Measurements from ENCODE around the gene CHRND.

The CHRND gene

DNA sequence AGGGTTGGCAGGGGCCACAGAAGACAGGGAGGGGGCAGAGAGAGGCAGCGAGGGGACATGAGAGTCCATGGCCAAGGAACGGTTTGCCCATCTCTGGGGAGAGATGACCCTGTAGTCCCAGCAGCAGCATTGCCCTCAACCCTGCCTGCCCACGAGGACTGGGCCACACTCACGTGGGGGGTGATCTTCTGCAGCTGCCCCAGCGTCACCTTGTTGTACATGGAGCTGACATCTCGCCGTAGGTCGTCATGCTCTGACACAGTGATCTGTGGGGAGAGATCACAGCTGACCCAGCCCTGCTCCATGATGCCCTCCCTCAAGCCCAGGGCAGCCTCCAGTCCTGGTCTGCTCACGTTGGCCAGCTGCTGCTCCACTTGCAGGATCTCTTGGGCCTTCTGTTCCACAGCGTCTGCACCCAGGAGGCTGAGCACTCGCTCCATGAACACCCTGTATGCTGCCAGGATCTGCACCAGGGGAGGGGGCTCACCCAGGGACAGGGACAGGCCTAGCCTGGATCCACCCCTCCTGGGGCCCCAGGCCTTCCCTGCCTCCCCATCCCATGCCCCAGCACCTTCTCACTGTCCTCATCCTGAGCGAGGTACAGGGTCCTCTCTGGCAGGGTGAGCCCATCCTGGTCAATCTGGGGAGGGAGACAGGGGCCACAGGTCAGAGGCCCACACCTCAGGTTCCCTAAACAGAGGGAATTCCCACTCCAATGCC is 41.2 kb upstream of the CHRND start:
- no peak overlapping the region for H3K4me3 ChIP-seq (ENCODE audit: control insufficient read depth, low read depth, low read length)
- no peak for DNase-seq (ENCODE audit: low read depth)

DNA sequence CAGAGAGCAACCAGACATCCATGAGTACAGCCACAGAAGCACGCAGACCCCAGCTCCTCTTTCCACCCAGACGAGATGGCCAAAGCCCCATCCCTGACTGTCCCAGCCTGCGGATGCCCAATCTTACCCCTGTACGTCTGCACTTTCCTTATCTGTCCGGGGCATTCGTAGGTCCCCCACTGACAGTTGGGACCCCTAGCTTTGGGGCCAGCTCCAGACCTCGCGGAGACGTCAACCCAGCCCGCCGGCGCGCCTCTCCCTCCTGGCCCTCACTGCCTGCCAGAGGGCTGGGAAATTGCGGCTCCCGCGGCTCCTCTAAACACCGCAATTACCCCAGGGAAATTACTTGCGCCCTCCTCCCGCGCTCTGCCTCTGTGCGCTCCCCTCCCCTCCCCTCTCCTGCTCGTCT is 40.6 kb upstream of the CHRND start:
- H3K4me3 ChIP-seq (ENCODE audit: control insufficient read depth, low read depth, low read length) = no peak overlapping the region
- DNase-seq (ENCODE audit: low read depth) = no peak
- TF ChIP-seq, protein P1, sequence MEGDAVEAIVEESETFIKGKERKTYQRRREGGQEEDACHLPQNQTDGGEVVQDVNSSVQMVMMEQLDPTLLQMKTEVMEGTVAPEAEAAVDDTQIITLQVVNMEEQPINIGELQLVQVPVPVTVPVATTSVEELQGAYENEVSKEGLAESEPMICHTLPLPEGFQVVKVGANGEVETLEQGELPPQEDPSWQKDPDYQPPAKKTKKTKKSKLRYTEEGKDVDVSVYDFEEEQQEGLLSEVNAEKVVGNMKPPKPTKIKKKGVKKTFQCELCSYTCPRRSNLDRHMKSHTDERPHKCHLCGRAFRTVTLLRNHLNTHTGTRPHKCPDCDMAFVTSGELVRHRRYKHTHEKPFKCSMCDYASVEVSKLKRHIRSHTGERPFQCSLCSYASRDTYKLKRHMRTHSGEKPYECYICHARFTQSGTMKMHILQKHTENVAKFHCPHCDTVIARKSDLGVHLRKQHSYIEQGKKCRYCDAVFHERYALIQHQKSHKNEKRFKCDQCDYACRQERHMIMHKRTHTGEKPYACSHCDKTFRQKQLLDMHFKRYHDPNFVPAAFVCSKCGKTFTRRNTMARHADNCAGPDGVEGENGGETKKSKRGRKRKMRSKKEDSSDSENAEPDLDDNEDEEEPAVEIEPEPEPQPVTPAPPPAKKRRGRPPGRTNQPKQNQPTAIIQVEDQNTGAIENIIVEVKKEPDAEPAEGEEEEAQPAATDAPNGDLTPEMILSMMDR (conservative IDR thresholded peaks at IDR 0.05; ENCODE audit: control insufficient read depth, insufficient read depth, low read depth, low read length) = no peak

More for the DNA sequence above, 41.2 kb upstream of the CHRND start:
- TF ChIP-seq, protein P1 (conservative IDR thresholded peaks at IDR 0.05; ENCODE audit: control insufficient read depth, insufficient read depth, low read depth, low read length) = no peak

DNA sequence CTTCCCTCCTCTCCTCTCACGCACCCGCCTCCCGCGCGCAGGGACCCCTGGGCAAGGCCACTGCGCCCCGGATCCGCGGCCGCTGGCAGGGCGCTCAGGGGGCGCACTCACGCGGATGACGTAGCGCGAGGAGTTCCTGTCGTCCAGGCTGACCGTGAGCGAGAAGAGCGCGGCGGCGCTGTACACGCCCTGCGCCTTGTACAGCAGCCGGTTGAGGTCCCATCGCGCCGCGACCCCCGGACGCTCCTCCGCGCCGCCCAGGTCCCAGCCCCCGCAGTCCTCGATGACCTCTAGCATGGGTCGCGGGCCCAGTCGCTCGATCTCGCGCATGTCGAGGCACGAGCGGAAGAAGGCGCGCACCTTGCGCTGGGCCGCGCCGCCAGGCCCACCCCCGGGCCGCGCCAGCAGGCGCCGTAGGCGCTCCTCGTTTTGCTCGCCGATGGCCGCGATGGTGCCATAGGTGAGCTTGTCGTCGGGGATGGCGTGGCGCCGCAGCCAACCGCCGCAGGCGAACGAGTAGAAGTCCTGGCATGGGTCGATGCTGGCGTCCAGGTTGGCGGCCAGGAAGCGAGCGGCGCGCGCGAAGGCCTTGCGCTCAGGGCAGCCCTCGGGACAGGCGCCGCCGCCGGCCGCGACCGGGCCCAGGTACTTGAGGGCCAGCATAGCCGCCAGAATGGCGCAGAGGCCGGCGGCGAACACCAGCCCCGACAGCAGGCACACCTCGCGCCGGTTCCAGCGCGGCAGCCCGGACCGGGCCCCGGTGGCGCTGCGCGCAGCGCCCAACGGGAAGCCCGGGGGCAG is 40.0 kb upstream of the CHRND start:
- TF ChIP-seq, protein P1 (conservative IDR thresholded peaks at IDR 0.05; ENCODE audit: control insufficient read depth, insufficient read depth, low read depth, low read length) = no peak
- no peak for DNase-seq (ENCODE audit: low read depth)
- H3K4me3 ChIP-seq (ENCODE audit: control insufficient read depth, low read depth, low read length) = no peak overlapping the region

DNA sequence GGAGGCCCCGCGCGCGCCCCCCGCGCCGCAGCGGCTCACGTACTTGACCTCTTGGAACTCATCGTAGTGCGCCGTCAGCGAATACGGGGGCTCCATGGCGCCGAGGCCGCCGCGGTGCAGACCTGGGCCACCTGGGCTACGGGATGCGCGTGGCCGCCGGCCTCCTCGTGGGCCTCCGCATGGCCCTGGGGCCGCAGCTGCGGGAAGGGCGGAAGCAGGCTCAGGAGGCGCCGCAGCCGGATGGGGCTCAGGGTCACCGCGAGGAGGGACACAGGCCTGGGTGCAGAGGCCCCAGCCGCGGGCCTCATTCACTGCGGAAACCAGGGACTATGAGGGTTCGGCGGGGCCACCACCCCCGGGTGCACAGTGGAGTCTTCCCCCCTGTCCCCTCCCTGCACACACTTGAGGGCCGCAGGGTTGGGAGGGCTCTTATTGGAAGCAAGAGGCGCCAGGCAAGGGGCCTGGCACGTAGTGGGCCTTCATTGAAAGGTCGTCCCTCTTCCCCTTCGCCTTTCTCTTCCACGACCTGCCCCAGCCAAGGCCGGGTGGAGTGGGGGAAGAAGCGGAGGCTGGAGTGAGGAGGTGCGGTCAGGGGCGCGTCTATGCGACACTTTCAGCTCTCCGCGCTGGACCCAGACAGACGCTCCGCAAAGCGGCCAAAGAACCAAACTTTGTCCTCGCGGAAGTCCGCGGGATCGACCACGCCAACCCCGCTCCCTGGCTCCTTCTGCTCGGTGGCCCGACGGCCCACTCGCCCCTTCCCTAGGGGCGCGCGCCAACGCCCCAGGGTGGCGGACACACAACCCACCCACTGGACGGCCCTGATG is 39.2 kb upstream of the CHRND start:
- TF ChIP-seq, protein P1 (conservative IDR thresholded peaks at IDR 0.05; ENCODE audit: control insufficient read depth, insufficient read depth, low read depth, low read length) = no peak

DNA sequence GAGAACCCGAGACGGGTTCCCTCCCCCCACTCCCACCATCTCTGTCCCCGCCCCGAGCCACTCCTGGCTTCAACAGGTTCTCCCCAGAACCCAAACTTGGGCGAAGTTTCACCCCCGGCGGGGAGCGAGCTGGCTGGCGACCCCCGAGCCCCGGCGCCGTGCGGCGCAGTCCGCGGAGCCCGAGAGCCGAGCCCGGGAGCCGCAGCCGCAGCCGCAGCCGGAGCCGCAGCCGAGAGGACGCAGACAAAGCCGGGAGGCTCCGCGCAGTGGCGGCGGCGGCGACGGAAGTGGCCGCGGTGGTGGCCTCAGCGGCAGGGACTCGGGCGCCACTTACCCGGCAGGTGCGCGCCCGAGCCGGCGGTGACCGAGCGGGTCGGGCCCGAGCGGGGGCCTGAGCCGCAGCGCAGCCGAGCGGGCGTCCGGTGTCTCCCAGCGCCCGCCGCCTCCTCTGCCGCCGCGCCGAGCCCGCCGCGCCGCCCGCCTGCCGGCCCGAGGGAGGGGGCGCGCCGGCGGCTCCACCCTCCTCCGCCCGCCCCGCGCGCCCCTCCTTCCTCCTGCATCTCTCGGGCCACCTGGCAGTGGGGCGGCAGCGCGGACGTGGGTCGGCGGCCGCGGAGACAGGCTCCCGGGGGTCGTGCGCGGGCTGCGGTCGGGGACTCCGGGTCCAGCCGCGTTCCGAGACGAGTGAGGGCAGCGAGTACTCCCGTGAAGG is 38.4 kb upstream of the CHRND start, which contains the start of gene ECEL1:
Gene ECEL1 (minus strand): TSS at position 450 of the 712 bp plus-strand sequence. CDS start 1,181 bp downstream, outside the sequence.
- no peak for DNase-seq (ENCODE audit: low read depth)
- TF ChIP-seq, protein P1 (conservative IDR thresholded peaks at IDR 0.05; ENCODE audit: control insufficient read depth, insufficient read depth, low read depth, low read length) = no peak
- no peak within 1 kb of the TSS for H3K4me3 ChIP-seq (ENCODE audit: control insufficient read depth, low read depth, low read length)

More for the DNA sequence above, 39.2 kb upstream of the CHRND start:
- no peak overlapping the region for H3K4me3 ChIP-seq (ENCODE audit: control insufficient read depth, low read depth, low read length)
- no peak for DNase-seq (ENCODE audit: low read depth)
